Neural progenitor cell (in vitro differentiated cells): Measurements from ENCODE around the gene CCR7. TPM values are rescaled to one million over a fixed set of nuclear protein-coding genes. Genes with fewer than 3 reads are reported as not detected.

ENCODE experiments used
- DNase-seq: peaks from one replicate; pipeline ENCODE4 v3.0.0-alpha.2; 2016; ENCODE audit warnings: low spot score
- H2AFZ ChIP-seq: fragments of 200-600 bp; sonication (generic); replicated peaks from 2 replicates; pipeline ENCODE4 v1.6.1; 2016; ENCODE audit warnings: antibody characterized with exemption
- H3F3A ChIP-seq: fragments of 200-600 bp; sonication (generic); 2 replicates; pipeline ENCODE4 v1.6.1; 2016; ENCODE audit warnings: antibody characterized with exemption, low read depth
- H3K27ac ChIP-seq: fragments of 200-600 bp; sonication (generic); 2 replicates; pipeline ENCODE4 v1.5.1; 2016; ENCODE audit warnings: mild to moderate bottlenecking
- H3K27me3 ChIP-seq: fragments of 200-600 bp; sonication (generic); 2 replicates; pipeline ENCODE4 v1.6.1; 2016; ENCODE audit warnings: mild to moderate bottlenecking, moderate library complexity
- H3K36me3 ChIP-seq: fragments of 200-600 bp; sonication (generic); 2 replicates; pipeline ENCODE4 v1.5.1; 2016
- H3K4me1 ChIP-seq: fragments of 200-600 bp; sonication (generic); 2 replicates; pipeline ENCODE4 v1.6.1; 2016; ENCODE audit warnings: mixed run types
- H3K4me2 ChIP-seq: fragments of 200-600 bp; sonication (generic); 2 replicates; pipeline ENCODE4 v1.6.1; 2016
- H3K4me3 ChIP-seq: fragments of 200-600 bp; sonication (generic); 2 replicates; pipeline ENCODE4 v1.5.1; 2016
- H3K79me2 ChIP-seq: fragments of 200-600 bp; sonication (generic); 2 replicates; pipeline ENCODE4 v1.6.1; 2016; ENCODE audit warnings: low read depth
- H3K9ac ChIP-seq: fragments of 200-600 bp; sonication (generic); 2 replicates; pipeline ENCODE4 v1.6.1; 2016
- H3K9me3 ChIP-seq: fragments of 200-600 bp; sonication (generic); 2 replicates; pipeline ENCODE4 v1.5.1; 2016; ENCODE audit warnings: low read depth
- H4K20me1 ChIP-seq: fragments of 200-600 bp; sonication (generic); 2 replicates; pipeline ENCODE4 v1.6.1; 2016; ENCODE audit warnings: low read depth
- H3K27ac Mint-ChIP-seq: 3 replicates; pipeline ENCODE4 v1.8.0; 2021; ENCODE audit warnings: mixed read lengths
- H3K27me3 Mint-ChIP-seq: 2 replicates; pipeline ENCODE4 v1.8.0; 2022; ENCODE audit warnings: low read depth, mild to moderate bottlenecking, inconsistent platforms, moderate library complexity, mixed read lengths; ENCODE audit not compliant: insufficient read depth
- H3K36me3 Mint-ChIP-seq: 3 replicates; pipeline ENCODE4 v1.8.0; 2021; ENCODE audit warnings: mixed read lengths
- H3K4me1 Mint-ChIP-seq: 3 replicates; pipeline ENCODE4 v1.8.0; 2021; ENCODE audit warnings: mixed read lengths
- H3K4me3 Mint-ChIP-seq: 3 replicates; pipeline ENCODE4 v1.8.0; 2021; ENCODE audit warnings: mild to moderate bottlenecking, moderate library complexity, mixed read lengths
- H3K9me3 Mint-ChIP-seq: 3 replicates; pipeline ENCODE4 v1.8.0; 2020; ENCODE audit warnings: mixed read lengths
- CTCF ChIP-seq: fragments of 200-600 bp; sonication (generic); IDR thresholded peaks from 2 replicates; pipeline ENCODE4 v1.5.1; 2017; ENCODE audit warnings: antibody characterized with exemption, mild to moderate bottlenecking
- EZH2 ChIP-seq: fragments of 200-600 bp; sonication (generic); IDR thresholded peaks from 2 replicates; pipeline ENCODE4 v1.6.1; 2017; ENCODE audit warnings: antibody characterized with exemption, mild to moderate bottlenecking, moderate library complexity
- EZH2phosphoT487 ChIP-seq: fragments of 200-600 bp; sonication (generic); IDR thresholded peaks from 2 replicates; pipeline ENCODE4 v1.6.1; 2017; ENCODE audit warnings: antibody characterized with exemption
- total RNA-seq: library from RNA; depleted of rRNA; stranded (reverse); fragments of >200 nt; gene quantifications from 2 replicates; pipeline ENCODE4 v1.2.3, GENCODE V29; 2015; ENCODE audit warnings: low replicate concordance

Gene CCR7
- total RNA-seq, 1 donor from 2014 or later: not detected

DNA sequence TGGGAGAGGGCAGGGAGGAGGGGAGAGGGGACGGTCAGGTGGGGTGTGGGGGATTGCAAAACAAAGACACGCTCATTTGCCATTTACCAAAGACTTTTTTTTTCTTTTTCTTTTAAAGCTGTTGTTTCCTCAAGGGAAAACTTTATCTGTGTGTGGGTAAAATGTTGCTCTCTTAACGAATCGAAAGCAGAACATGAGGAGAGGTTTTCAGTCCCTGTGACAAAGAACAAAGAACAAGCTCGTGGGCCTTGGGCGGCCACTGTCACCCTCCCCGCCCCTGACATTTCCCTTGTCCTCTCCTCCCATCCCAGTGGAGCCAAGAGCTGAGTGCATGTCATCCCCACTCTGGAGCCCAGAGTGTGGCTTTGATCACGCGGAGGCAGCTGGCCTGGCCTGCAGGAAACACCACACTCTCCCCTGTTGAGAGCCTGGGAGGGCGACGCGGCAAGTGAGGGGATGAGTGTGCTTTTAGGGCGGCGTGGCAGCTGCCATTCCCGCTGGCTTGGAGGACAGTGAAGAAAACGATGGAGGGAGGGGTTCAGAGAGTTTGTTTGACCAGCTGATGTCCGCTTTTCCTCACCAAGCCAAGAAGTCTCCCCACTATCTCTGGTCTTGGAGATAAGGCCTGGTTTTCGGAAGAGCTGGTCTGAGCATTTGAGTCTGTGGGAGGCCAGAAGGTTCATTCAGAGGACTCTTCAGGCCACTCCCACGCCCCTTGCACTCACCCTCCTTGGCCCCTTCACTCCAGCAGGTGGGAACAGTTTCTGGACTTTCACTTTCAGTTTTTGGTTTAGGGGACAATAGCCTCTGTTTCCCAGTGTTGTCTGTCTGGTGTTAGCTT, 11.4 kb downstream of the CCR7 start:
- peaks cover 5% of the 10 kb centered on the region for H3K27me3 Mint-ChIP-seq
- H3K27ac Mint-ChIP-seq: peak overlapping the region; percentile 74
- TF ChIP-seq CTCF (no peak), EZH2phosphoT487 (no peak), EZH2 (no peak)
- no peaks in the 10 kb centered on the region for H3K9me3 ChIP-seq
- H3K4me1 Mint-ChIP-seq: peaks cover 41% of the 10 kb centered on the region
- H3K27me3 ChIP-seq: no peaks in the 10 kb centered on the region
- H3K36me3 ChIP-seq: no peaks in the 10 kb centered on the region
- H4K20me1 ChIP-seq: no peaks in the 10 kb centered on the region
- no peaks in the 10 kb centered on the region for H3K79me2 ChIP-seq
- no peaks in the 10 kb centered on the region for H3K9me3 Mint-ChIP-seq
- H3K4me3 ChIP-seq: no peak overlapping the region
- no peaks in the 10 kb centered on the region for H3F3A ChIP-seq
- H3K4me3 Mint-ChIP-seq: no peak overlapping the region
- H3K4me1 ChIP-seq: peaks cover 8% of the 10 kb centered on the region
- no peaks in the 10 kb centered on the region for H3K36me3 Mint-ChIP-seq
- no peak overlapping the region for H3K4me2 ChIP-seq
- H3K9ac ChIP-seq: no peak overlapping the region
- peak overlapping the region; percentile 39 for H2AFZ ChIP-seq
- no peak for DNase-seq
- H3K27ac ChIP-seq: no peak overlapping the region

DNA sequence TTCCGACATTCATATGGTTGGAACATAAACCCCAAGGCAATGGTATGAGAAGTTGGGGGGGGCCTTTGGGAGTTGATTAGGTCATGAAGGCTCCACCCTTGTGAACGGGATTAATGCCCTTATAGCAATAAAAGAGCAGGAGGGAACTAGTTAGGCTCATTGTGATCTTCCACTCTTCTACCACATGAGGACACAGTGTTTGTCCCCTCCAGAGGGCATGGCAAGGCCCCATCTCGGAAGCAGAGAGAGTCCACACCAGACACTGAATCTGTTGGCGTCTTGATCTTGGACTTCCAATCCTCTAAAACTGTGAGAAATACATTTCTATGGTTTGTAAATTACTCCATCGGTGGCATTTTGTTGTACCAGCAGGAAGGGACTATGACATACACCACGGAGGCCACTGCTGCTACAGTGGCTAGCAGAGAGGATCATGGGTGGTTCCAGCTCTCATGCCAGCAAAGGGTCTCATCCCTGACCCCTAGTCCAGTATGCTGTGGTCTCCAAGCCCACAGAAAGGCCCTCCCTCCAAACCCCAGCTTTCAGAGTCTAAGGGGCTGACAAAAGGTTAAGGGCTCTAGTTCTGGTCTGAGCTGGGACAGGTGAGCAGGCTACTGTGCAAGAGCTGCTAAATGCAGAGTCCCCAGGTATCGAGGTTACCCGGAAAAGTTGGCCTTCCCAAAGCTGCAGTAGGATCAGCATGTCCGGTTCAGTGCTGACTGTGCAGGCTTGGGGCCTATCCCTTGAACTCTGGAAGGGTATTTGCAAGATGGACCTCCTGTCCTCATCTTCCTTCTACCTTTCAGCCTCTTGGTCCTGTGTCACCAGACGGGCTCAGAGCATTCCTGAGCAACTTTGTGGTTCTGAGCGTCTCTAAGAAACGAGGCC, 12.2 kb downstream of the CCR7 start:
- H3K4me1 Mint-ChIP-seq: peaks cover 37% of the 10 kb centered on the region
- H3K79me2 ChIP-seq: no peaks in the 10 kb centered on the region
- H3K27ac Mint-ChIP-seq: peak overlapping the region; percentile 74
- no peaks in the 10 kb centered on the region for H4K20me1 ChIP-seq
- no peak overlapping the region for H3K4me3 ChIP-seq
- no peak for DNase-seq
- peaks cover 7% of the 10 kb centered on the region for H3K27me3 Mint-ChIP-seq
- H3K4me2 ChIP-seq: no peak overlapping the region
- H3K4me3 Mint-ChIP-seq: no peak overlapping the region
- H3K36me3 Mint-ChIP-seq: no peaks in the 10 kb centered on the region
- H3K27ac ChIP-seq: no peak overlapping the region
- H3K9me3 ChIP-seq: no peaks in the 10 kb centered on the region
- H3K9me3 Mint-ChIP-seq: no peaks in the 10 kb centered on the region
- no peak overlapping the region for H3K9ac ChIP-seq
- H3K4me1 ChIP-seq: peaks cover 8% of the 10 kb centered on the region
- peak overlapping the region; percentile 39 for H2AFZ ChIP-seq
- H3K36me3 ChIP-seq: no peaks in the 10 kb centered on the region
- no peaks in the 10 kb centered on the region for H3F3A ChIP-seq
- TF ChIP-seq EZH2 (no peak), CTCF (no peak), EZH2phosphoT487 (no peak)
- H3K27me3 ChIP-seq: no peaks in the 10 kb centered on the region

- Histone ChIP-seq H3F3A (no peaks in the 10 kb centered on the region), H2AFZ (no peak overlapping the region), H3K27me3 (no peaks in the 10 kb centered on the region), H4K20me1 (no peaks in the 10 kb centered on the region), H3K4me2 (no peak overlapping the region), H3K4me1 (peaks cover 15% of the 10 kb centered on the region), H3K27ac (no peak overlapping the region), H3K79me2 (no peaks in the 10 kb centered on the region), H3K9me3 (no peaks in the 10 kb centered on the region), H3K36me3 (no peaks in the 10 kb centered on the region), H3K4me3 (no peak overlapping the region), H3K9ac (no peak overlapping the region)
- TF ChIP-seq EZH2phosphoT487 (no peak), EZH2 (no peak), CTCF (no peak)
- no peak for DNase-seq
- no peaks in the 10 kb centered on the region for H3K36me3 Mint-ChIP-seq
- no peaks in the 10 kb centered on the region for H3K9me3 Mint-ChIP-seq
- no peak overlapping the region for H3K4me3 Mint-ChIP-seq
- peak overlapping the region; percentile 63 for H3K27ac Mint-ChIP-seq
- H3K4me1 Mint-ChIP-seq: peaks cover 36% of the 10 kb centered on the region
- H3K27me3 Mint-ChIP-seq: peaks cover 9% of the 10 kb centered on the region
Measured at GRCh38 chr17:40551879-40552768, 13.1 kb downstream of the CCR7 start.
